Endothelial cell of umbilical vein (primary cell): ENCODE results near the gene MRTO4. TPM values are rescaled to one million over a fixed set of nuclear protein-coding genes. Genes with fewer than 3 reads are reported as not detected.
"Not testable (repeated sequence)": the region's sequence is repeated elsewhere in the genome, so short reads cannot be mapped to it uniquely, and the experiment has no call there.

Source experiments
- BruUV-seq: library from RNA; stranded (reverse); fragments of 400-500 nt; replicated peaks from 2 replicates; lab custom pipeline; 2021; lab: Mats Ljungman, UMichigan
- CTCF ChIA-PET: fragments of 300-600, 350-600 bp; sonication (Branson Sonifier 250); formaldehyde crosslinking; loops from one replicate; lab custom pipeline; 2021; ENCODE audit warnings: antibody characterized with exemption, inconsistent platforms; lab: Charles Lee
- POLR2A ChIA-PET: fragments of 300-600, 350-600 bp; sonication (Branson Sonifier 250); formaldehyde crosslinking; loops from one replicate; lab custom pipeline; 2021; ENCODE audit warnings: antibody characterized with exemption, inconsistent platforms; lab: Charles Lee
- DNase-seq: peaks from one replicate; pipeline ENCODE4 v3.0.0-alpha.2; 2011; ENCODE audit warnings: low read depth, low spot score
- FAIRE-seq: peaks from 2 replicates; lab custom pipeline; 2011; peaks lifted over from hg19 to GRCh38; lab: Jason Lieb, UNC
- H2AFZ ChIP-seq: 2 replicates; pipeline ENCODE4 v1.6.0; 2012; ENCODE audit warnings: low read depth, low read length, control low read depth, inconsistent platforms
- H3K27ac ChIP-seq: 2 replicates; pipeline ENCODE4 v1.5.1; 2011; ENCODE audit warnings: low read depth, mild to moderate bottlenecking, control low read depth, low read length, moderate library complexity; ENCODE audit not compliant: insufficient read depth
- H3K27me3 ChIP-seq, 2 experiments: 2 replicates each; pipeline versions ENCODE4 v1.6.0 to v1.6.1; 2011; ENCODE audit warnings: low read length in 2 of 2, mixed read lengths in 1 of 2; ENCODE audit not compliant: control insufficient read depth in 2 of 2, insufficient read depth in 2 of 2
- H3K36me3 ChIP-seq, 2 experiments: 2 replicates in 1 of 2; 3 replicates in 1 of 2; pipeline ENCODE4 v1.5.1; 2011; ENCODE audit warnings: low read length in 2 of 2, mild to moderate bottlenecking in 1 of 2, moderate library complexity in 1 of 2; ENCODE audit not compliant: control insufficient read depth in 2 of 2, insufficient read depth in 2 of 2; ENCODE audit errors: extremely low read depth in 1 of 2
- H3K4me1 ChIP-seq: 3 replicates; pipeline ENCODE4 v1.5.1; 2011; ENCODE audit warnings: mild to moderate bottlenecking, low read length; ENCODE audit not compliant: control insufficient read depth, insufficient read depth; ENCODE audit errors: extremely low read depth
- H3K4me2 ChIP-seq: 2 replicates; pipeline ENCODE4 v1.6.1; 2011; ENCODE audit warnings: low read length, control low read depth, mixed read lengths; ENCODE audit not compliant: insufficient read depth
- H3K4me3 ChIP-seq, 3 experiments: fragments of 200-600 bp in 1 of 3; sonication (generic), shearing (Covaris generic) in 1 of 3; replicated peaks in 1 of 3; 2 replicates each; pipeline ENCODE4 v1.5.1; 2011 to 2016; ENCODE audit warnings: control low read depth in 3 of 3, low read length in 3 of 3, mild to moderate bottlenecking in 2 of 3, inconsistent platforms in 1 of 3, low read depth in 1 of 3, moderate library complexity in 1 of 3; ENCODE audit not compliant: insufficient read depth in 1 of 3
- H3K79me2 ChIP-seq: 2 replicates; pipeline ENCODE4 v1.6.0; 2012; ENCODE audit warnings: low read length, inconsistent platforms; ENCODE audit not compliant: control insufficient read depth, insufficient read depth
- H3K9ac ChIP-seq: replicated peaks from 2 replicates; pipeline ENCODE3; 2011; ENCODE audit warnings: low read length, control low read depth; ENCODE audit not compliant: insufficient read depth; ENCODE audit errors: extremely low read depth
- H3K9me1 ChIP-seq: replicated peaks from 3 replicates; pipeline ENCODE4 v1.6.0; 2011; ENCODE audit warnings: mild to moderate bottlenecking, low read length; ENCODE audit not compliant: control insufficient read depth, insufficient read depth; ENCODE audit errors: extremely low read depth
- H3K9me3 ChIP-seq: replicated peaks from 2 replicates; pipeline ENCODE4 v1.5.1; 2012; ENCODE audit warnings: low read length, inconsistent platforms; ENCODE audit not compliant: control insufficient read depth, insufficient read depth
- H4K20me1 ChIP-seq: replicated peaks from 2 replicates; pipeline ENCODE3; 2011; ENCODE audit warnings: mild to moderate bottlenecking, low read length; ENCODE audit not compliant: control insufficient read depth, insufficient read depth; ENCODE audit errors: extremely low read depth
- EZH2 ChIP-seq: IDR thresholded peaks from 2 replicates; pipeline ENCODE4 v1.6.1; 2012; ENCODE audit warnings: borderline replicate concordance, low read depth, mild to moderate bottlenecking, moderate library complexity, low read length, inconsistent platforms; ENCODE audit not compliant: severe bottlenecking
- FOS ChIP-seq: IDR thresholded peaks from 2 replicates; pipeline ENCODE4 v1.6.1; 2011; ENCODE audit warnings: mild to moderate bottlenecking, low read length, moderate library complexity, borderline replicate concordance; ENCODE audit not compliant: insufficient read depth
- GATA2 ChIP-seq: IDR thresholded peaks from 2 replicates; pipeline ENCODE4 v1.7.0; 2011; ENCODE audit warnings: low read depth, mild to moderate bottlenecking, moderate library complexity, mixed read lengths, low read length; ENCODE audit not compliant: insufficient read length, insufficient read depth
- JUN ChIP-seq: IDR thresholded peaks from 2 replicates; pipeline ENCODE4 v1.6.1; 2011; ENCODE audit warnings: borderline replicate concordance, low read depth; ENCODE audit not compliant: insufficient read length, insufficient read depth
- MYC ChIP-seq: IDR thresholded peaks from one replicate; pipeline ENCODE4 v1.6.1; 2011; ENCODE audit warnings: mild to moderate bottlenecking, low read depth, low read length
- POLR2A ChIP-seq: IDR thresholded peaks from 2 replicates; pipeline ENCODE4 v1.6.1; 2012; ENCODE audit warnings: low read depth, mild to moderate bottlenecking, control low read depth, low read length
- POLR2AphosphoS5 ChIP-seq: IDR thresholded peaks from 2 replicates; pipeline ENCODE4 v1.6.1; 2012; ENCODE audit warnings: low read depth, mild to moderate bottlenecking, control low read depth, low read length, moderate library complexity; ENCODE audit not compliant: insufficient read depth
- dilution Hi-C: fragments of 300-500 bp; cut with MboI; formaldehyde crosslinking; loops from one replicate; pipeline ENCODE4 v1.15.0; 2019; ENCODE audit warnings: low sequenced_read_pairs; ENCODE audit not compliant: extremely low pct_ligation_motif_present
- intact Hi-C: fragments of 100-400 bp; cut with micrococcal nuclease; formaldehyde crosslinking; loops from one replicate; pipeline ENCODE4 v1.10.0; 2022
- polyA plus RNA-seq, 4 experiments: library from polyadenylated mRNA; depleted of rRNA in 3 of 4; stranded (reverse) in 3 of 4; unstranded in 1 of 4; fragments of >200 nt; gene quantifications; 2 replicates each; pipeline versions ENCODE4 v1.2.1 to v1.2.3, GENCODE V29; 2011 to 2012; ENCODE audit warnings: missing spikeins in 1 of 4
- total RNA-seq: library from RNA; stranded (reverse); gene quantifications from 2 replicates; pipeline ENCODE4 v1.2.3, GENCODE V29; 2021
- TF ChIP-seq, protein P1 (sequence below): IDR thresholded peaks from 2 replicates; pipeline ENCODE4 v1.6.1; 2011; ENCODE audit not compliant: insufficient read depth, insufficient read length
- TF ChIP-seq, protein P2 (sequence below), 2 donors: IDR thresholded peaks; 1 replicate in 1 of 2; 2 replicates in 1 of 2; pipeline ENCODE4 v1.5.1; 2011; ENCODE audit warnings: low read length in 2 of 2, mild to moderate bottlenecking in 2 of 2, moderate library complexity in 2 of 2, control low read depth in 1 of 2, inconsistent platforms in 1 of 2, low read depth in 1 of 2; ENCODE audit not compliant: insufficient read depth in 1 of 2; ENCODE audit errors: extremely low read depth in 1 of 2

The MRTO4 gene
- total and polyA plus RNA-seq, 2 donors (not counting 3 experiments of a cell fraction or from before 2014, with no cell fraction given): 33.6 to 49.4 TPM

DNA sequence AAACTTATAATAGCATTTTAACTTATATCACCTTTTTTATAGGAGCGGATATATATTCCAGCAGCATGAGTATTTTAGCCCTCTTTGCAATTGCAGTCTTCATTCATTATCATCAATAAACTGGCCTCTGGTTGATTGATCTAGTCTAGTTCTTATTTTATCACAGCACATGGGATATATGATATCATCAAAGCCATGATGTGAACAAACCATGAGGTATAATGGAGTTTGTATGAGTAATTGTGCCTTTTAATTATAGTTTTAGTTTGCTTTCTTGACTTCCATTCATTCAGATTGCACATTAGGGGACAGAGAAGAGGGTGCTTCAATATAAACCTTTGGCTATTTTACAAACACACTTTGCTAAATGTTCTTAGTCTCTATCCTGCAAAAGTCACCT, 38.0 kb upstream of the MRTO4 start:
- intact Hi-C loops: loop anchor here (10.0 kb wide), 1 partner anchor 309 kb away; the partner anchor contains the start of gene ALDH4A1

DNA sequence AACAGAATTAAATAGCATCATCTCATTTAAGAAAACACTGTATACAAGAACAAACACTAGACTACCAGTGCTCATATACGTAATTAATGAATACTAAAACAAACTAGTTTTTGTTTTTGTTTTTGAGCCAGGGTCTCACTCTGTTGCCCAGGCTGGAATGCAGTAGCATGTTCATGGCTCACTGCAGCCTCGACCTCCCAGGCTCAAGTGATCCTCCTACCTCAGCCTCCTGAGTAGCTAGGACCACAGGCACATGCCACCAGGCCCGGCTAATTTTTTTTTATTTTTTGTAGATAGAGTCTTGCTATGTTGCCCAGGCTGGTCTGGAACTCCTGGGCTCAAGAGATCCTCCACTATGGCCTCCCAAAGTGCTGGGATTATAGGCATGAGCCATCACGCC, 35.0 kb upstream of the MRTO4 start:
- H3K36me3 ChIP-seq: peaks cover 18 to 20% of the 10 kb centered on the region in 2 experiments
- intact Hi-C loops: loop anchor here (10.0 kb wide), 1 partner anchor 312 kb away; the partner anchor contains the start of gene ALDH4A1
- H3K4me1 ChIP-seq, H3K9me1 ChIP-seq, FAIRE-seq, POLR2A ChIA-PET, H2AFZ ChIP-seq, H3K4me2 ChIP-seq, dilution Hi-C loops, BruUV-seq, H3K9ac ChIP-seq, DNase-seq, H3K9me3 ChIP-seq, H4K20me1 ChIP-seq, H3K27me3 ChIP-seq, H3K27ac ChIP-seq, H3K4me3 ChIP-seq: not testable (repeated sequence)
- H3K79me2 ChIP-seq: peaks cover 21% of the 10 kb centered on the region
- CTCF ChIA-PET: interaction anchor here (1.1 kb wide), 1 partner anchor 24 kb away, joined by 3 read pairs; no protein-coding TSS in a partner anchor

More for the DNA sequence above, 38.0 kb upstream of the MRTO4 start:
- no peaks in the 10 kb centered on the region for H4K20me1 ChIP-seq
- H2AFZ ChIP-seq: no peak overlapping the region
- H3K36me3 ChIP-seq: peaks cover 6 to 11% of the 10 kb centered on the region in 2 experiments
- dilution Hi-C loops: no loop called here
- DNase-seq (no peak), FAIRE-seq (no peak)
- H3K4me3 ChIP-seq: no peak overlapping the region
- H3K9me3 ChIP-seq: no peaks in the 10 kb centered on the region
- no peak overlapping the region for H3K9ac ChIP-seq
- H3K27ac ChIP-seq: no peak overlapping the region
- BruUV-seq: no TSS peak
- H3K27me3 ChIP-seq: no peaks in the 10 kb centered on the region
- no peak overlapping the region for H3K4me2 ChIP-seq
- ChIA-PET POLR2A (no interaction called here), CTCF (no interaction called here)
- H3K4me1 ChIP-seq: peaks cover 17% of the 10 kb centered on the region
- peaks cover 47% of the 10 kb centered on the region for H3K79me2 ChIP-seq
- TF ChIP-seq GATA2 (no peak), EZH2 (no peak), POLR2AphosphoS5 (no peak), JUN (no peak), MYC (no peak), FOS (no peak), POLR2A (no peak)
- TF ChIP-seq, protein P1, sequence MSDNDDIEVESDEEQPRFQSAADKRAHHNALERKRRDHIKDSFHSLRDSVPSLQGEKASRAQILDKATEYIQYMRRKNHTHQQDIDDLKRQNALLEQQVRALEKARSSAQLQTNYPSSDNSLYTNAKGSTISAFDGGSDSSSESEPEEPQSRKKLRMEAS: no peak
- TF ChIP-seq, protein P2, sequence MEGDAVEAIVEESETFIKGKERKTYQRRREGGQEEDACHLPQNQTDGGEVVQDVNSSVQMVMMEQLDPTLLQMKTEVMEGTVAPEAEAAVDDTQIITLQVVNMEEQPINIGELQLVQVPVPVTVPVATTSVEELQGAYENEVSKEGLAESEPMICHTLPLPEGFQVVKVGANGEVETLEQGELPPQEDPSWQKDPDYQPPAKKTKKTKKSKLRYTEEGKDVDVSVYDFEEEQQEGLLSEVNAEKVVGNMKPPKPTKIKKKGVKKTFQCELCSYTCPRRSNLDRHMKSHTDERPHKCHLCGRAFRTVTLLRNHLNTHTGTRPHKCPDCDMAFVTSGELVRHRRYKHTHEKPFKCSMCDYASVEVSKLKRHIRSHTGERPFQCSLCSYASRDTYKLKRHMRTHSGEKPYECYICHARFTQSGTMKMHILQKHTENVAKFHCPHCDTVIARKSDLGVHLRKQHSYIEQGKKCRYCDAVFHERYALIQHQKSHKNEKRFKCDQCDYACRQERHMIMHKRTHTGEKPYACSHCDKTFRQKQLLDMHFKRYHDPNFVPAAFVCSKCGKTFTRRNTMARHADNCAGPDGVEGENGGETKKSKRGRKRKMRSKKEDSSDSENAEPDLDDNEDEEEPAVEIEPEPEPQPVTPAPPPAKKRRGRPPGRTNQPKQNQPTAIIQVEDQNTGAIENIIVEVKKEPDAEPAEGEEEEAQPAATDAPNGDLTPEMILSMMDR (IDR thresholded peaks at IDR 0.05; ENCODE audit: extremely low read depth in 1 of 2, insufficient read depth in 1 of 2, low read depth in 1 of 2, low read length in 2 of 2): no peak
- no peaks in the 10 kb centered on the region for H3K9me1 ChIP-seq
